NCI-H69 (cell line): ENCODE results near the gene BTBD7.
"Not testable (repeated sequence)": the region's sequence is repeated elsewhere in the genome, so short reads cannot be mapped to it uniquely, and the experiment has no call there.

ENCODE experiments used
- DNase-seq: peaks from one replicate; lab custom pipeline; 2025; lab: John Stamatoyannopoulos, UW

Gene BTBD7

DNA sequence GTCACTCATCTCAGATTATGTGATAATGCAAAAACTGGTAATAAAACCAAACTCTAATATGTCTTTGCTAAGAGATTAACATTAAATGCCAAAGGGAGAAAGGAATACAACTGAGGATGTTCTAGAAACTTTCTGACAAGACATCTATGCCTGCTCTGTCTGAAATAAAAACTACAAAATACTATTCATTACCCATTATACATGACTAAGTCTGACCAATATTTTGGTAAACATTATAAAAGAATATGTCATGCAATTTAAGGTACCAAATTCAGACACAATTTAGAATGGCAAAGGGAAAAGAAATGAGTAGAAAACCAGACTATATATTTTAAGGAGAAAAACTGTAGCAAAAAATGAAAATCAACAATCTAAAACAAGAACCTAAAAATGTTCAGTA, 86.3 kb downstream of the BTBD7 start:
- no peak for DNase-seq

DNA sequence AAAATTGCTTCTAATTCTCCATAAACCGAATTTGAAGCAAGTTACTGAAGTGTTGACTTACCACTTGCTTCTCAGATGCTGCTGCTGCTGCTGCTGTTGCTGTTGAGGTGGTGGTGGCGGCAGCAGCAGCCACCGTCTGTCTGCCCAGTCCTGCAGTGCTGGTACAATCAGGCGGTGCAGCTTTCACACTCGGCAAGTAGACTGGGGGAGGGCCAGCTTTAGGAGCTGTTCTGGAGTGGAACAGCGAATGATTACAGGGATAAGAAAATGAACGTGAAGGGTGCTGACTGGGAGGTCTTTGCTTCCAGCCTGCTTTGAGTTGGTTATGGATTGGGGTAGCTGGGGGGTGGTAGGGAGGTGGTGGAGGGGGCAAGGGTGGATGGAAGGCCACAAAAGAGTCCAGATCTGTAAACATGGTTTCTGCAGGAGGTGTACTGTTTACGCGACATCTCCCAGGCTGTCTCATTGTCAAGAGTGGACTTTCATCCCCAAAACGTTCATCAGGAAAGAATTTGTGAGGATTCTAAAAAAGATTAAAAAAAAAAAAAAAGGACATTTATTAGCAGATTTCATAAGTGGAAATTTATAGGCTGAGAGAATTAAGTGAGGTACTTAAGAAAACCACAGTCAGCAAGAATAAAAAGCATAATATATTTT, 86.9 kb downstream of the BTBD7 start:
- no peak for DNase-seq

DNA sequence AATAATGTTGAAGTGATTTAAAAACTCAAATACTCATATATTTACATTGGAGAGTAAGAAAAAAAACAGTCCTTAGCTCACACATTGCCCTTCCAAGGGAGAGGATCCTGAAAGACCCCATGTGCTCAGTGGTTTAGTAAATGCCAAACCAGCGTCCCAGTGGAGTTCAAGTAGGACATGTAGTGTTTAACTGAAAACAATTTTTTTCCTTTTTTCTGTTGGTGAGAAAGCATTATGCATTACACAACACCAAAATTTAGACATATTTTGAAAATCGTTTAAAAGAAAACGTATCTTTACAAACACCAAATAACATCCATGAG, 92.2 kb downstream of the BTBD7 start:
- DNase-seq = no peak

DNA sequence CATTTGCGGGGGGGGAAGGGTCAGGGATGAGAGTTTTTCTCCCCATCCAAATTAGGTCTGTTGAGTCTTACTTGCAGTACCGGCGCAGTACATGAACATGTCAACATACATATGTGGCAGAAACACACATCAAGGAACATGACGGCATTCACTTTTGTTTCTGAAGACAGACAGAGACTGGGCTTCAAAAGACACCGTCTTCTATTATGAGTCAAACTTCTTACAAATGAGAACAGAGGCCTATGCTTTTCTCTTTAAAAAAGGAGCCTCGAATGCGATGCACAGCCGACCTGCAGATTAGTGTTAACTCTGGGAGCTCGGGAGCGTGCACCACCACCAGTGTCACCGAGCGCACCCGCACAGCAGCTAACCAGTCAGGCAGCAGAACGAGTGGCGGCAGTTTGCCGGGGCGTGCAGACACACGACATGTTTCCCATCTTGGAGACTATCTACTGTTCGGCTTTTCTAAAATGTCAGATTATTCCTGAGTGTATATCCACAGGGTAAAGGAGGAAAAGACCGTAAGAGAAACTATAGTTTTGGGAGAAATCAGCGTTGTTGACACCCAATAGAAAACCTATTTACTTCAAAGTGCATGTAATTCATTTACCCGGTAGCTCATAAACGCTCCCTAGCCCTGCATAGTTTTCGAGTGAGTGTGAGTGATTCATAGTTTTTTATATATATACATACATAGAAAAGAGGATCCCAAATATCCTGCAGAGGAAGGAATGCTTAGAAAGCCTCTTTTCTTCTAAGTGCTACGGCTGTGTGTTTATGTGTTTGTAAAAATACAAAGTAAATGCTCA, 92.8 kb downstream of the BTBD7 start:
- DNase-seq = no peak

DNA sequence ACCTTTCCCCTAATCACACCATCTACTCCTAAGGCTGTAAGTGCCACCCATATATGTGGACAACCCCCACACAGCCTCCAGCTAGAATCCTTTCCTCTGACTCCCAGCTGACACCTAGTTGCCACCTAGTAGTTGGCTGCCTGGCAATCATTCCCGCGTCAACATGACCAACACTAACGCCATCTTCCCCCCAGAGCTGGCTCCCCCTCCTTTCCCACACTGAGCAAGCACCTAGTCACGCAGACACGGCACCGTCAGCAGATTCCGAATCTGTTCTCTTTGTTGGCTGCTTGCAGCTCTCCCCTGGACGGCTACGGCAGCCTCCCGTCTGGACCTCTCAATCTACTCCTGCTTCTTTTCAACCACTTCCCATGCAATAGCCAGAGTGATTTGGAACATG, 98.0 kb downstream of the BTBD7 start:
- DNase-seq = peak; percentile 52

DNA sequence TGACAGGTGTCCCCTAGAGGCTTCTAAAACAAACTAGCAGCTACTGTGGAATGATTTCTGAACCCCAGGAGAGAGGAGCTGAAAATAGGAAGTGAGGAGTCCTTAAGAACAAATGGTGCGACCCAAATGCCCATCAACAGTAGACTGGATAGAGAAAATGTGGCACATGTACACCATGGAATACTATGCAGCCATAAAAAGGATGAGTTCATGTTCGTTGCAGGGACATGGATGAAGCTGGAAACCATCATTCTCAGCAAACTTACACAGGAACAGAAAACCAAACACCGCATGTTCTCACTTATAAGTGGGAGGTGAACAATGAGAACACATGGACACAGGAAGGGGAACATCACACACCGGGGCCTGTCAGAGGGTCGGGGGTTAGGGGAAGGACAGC, 99.8 kb downstream of the BTBD7 start:
- not testable (repeated sequence) for DNase-seq

DNA sequence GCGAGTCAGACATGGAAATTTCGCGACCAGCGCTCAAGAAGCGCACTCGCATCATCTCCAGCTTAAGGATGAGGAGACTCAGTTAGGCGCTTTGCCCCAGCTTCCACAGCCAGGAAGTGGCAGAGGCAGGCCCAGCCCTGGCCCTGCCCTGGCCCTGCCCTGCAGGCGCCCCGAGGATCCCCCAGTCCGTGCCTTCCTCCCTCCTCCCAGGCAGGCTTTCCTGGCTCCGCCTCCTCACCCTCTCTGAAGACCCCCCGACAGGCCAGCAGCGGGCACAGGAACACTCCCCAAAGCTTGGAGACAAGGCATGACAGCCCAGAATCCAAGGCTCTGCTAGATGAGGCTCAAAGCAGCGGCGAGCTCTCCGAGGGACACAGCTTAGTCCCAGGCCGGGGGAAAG, 100.7 kb downstream of the BTBD7 start:
- DNase-seq = peak; percentile 38

DNA sequence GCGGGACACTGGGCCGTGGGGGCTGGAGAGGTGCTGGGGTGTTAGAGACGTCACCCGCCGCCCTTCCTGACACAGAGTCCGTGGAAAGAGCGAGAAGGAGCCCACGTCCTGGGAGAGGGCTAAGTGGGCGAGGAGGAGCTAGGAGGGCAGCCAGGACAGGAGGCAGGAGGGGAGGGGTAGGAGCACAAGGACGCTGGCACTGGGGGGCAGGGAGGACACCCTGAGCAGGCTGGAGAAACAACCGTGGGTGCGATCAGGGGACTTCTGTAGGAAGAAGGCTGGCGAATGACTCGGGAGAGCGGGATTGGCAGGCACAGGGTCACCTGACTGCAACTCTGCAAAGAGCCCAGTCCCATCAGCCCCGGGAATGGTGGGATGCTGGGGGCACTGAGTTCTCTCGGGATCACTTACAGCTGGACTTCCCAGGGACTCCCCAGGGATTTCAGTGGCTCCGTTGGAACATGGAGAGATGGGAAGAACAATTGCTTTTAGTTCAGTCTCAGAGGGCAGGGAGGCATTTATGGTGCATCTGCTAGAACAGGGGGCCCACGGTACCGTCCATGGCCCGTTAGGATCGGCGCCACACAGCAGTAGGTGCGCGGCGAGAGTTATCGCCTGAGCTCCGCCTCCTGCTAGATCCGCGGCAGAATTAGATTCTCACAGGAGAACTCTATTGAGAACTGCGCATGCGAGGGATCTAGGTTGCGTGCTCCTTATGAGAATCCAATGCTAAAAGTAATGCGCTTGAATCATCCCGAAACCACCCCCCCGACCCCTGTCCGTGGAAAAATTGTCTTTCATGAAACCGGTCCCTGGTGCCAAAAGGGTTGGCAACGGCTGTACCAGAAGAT, 101.5 kb downstream of the BTBD7 start:
- DNase-seq = peak; percentile 75

DNA sequence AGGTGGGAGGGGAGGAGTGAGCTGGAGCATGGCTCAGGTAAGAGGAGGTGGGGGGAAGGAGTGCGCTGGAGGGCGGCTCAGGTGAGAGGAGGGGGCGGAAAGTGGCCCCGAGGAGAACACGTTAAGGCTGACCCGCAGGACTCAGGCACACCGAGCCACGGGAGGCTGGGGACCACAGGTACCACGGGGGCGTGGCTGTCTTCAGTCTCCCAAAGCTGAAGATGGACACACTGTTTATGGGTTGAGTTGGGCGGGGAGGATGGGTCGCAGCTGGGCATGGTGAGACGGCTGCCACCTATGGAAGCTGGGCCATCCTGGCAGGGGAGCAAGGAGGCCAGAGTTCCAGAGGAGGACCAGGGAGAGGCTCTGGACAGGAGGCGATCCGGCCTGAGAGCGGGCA, 102.3 kb downstream of the BTBD7 start:
- DNase-seq = peak; percentile 49

DNA sequence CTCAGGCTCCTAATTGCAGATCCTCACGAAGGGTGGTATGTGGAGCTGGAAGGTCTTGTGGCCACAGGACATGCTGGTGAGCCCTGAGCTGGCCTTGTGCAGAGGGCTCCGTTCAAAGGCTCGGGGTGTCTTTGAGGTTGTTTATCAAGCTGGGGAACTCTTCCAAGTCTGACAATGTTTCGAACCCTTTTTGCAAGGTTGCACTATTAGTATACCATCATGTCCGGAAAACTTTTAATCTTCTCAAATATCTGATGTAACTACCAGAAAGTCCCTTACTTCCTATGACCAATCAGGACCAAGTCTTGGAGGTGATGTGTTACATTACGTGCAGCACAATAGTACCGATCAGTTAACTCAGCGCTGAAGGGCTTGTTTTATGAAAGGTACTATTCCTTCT, 104.3 kb downstream of the BTBD7 start:
- DNase-seq = no peak

DNA sequence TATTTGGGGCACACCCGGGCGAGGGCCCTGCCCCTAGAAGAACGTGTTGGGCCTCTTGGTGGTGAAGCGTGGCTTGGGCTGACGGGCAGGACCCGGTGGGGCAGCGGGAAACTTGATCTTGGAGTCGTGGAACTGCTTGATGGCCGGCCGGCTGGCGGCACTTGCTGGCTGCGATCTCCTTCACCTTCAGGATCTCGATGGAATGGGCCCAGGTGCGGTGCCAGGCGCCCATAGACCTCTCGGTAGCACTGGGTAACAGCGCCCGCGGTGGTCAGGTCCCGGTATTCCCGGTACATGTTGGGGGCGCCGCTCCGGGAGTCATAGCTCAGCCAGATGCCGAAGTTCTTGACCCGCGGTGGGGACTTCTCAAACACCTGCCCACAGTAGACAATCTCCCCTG, 109.3 kb downstream of the BTBD7 start:
- DNase-seq = no peak

DNA sequence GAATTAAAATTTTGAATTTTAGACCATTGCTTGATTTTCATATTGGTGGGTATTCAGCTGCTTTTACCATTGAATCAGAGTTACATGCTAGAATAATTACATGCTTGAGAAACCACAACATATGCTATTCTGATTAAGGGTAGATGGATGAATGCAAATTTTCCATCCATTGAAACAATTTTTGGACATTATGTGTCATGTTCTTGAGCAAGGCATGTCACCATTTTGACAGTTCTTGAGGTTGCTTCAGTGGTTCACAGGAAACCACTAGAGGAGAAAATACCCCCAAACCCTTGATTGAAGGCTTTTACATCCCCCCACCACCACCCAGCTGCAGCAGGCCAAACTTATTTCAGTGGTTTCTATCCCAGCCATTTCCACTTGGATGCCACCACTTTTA, 112.3 kb downstream of the BTBD7 start:
- DNase-seq = no peak

DNA sequence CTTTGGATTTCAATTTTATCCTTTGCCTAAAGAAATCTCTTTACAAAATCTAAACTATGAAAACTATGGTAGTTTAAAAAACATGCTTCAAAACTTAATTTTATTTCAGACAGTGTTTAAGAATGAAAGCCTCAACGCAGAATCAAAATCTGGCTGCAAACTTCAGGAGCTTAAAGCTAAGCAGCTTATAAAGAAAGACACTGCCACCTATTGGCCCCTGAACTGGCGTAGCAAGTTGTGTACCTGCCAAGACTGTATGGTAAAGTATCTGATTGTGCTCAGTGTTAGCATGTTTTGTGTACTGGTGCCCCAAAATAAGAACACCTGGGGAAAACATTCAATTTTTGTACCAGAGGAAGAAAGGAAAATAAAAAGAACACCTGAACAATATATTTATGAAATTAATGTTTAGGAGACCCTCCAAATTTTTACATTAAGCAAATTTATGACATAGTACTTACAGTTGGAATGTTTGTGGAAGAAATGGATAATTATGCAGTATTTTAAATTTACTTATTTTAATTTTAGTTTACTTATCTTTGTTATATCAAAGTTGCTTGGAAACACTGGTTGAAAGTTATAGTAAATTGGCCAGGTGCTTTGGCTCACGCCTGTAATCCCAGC, 113.6 kb downstream of the BTBD7 start:
- DNase-seq = peak; percentile 75

DNA sequence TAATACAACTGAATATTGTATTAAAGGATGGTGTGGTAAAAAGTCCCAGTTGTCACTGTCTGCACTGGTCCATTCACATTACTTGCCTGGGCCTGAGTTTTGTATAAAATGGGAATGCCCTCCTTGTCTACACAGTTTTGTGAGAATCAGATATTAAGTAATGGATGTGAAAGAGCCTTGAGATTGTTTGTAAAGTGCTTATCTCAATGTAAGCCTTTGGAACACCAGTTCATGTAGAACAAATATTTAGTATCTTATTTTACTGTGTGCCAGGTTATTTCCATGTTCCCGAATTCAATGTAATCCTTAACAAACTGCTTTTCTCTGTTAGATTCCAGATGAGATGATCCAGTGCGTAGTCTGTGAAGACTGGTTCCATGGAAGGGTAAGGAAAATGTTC, 118.2 kb downstream of the BTBD7 start:
- DNase-seq = no peak

DNA sequence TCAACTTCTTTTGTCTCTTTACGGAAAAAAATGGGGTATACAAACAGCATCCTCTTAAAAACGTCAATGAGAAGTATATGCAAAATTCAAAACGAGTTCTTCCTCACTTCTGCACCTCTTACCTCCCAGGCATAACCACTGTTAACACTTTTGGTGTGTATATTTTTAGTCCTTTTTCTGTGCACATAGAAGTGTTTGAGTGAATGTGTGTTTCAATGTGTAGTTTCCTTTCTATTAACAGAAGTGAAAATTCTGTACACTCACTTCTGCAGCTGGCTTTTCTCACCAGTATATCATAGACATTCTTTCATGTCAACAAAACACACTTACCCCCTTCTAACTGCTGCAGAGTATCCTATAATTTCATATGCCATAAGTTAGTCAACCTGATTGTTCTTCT, 120.4 kb downstream of the BTBD7 start:
- no peak for DNase-seq

DNA sequence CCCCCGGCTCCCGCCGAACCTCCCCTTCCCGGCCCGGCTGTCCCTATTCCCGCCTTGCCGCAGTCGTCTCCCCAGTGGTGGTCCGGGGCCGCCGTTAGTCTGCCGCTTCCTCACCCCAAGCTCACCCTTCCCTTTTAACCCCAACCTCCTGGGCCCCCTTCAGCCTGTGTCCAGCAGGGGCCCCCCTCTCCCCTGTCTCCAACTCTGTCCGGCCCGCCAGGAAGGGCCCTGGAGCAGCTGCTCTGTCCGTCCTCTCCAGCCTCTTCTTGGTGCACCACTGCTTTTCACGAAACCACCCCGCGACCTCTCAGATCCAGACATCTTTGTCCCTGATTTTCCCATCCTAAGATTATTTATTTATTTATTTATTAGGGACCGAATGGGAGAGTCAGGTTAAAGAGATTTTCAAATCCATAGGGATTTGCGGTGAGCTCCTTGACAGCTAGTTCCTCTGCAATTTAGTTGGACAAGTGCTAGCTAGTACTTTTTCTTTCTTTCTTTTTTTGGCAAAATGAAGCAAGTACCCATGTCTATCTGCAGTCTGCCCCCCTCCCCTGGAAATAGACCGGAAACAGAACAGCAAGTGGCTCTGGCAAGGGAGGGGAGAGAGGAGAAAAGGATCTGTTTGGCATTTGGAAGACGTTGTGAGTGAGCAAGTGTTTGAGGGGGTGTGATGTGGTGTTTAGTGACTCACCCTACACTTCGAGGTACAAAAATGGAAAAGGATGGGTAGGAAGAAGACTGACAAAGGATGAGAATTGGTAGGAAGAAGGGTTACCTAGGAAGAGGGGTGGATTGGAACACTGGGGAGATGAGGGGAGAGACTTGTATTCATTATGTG, 125.1 kb downstream of the BTBD7 start:
- peak; percentile 78 for DNase-seq

DNA sequence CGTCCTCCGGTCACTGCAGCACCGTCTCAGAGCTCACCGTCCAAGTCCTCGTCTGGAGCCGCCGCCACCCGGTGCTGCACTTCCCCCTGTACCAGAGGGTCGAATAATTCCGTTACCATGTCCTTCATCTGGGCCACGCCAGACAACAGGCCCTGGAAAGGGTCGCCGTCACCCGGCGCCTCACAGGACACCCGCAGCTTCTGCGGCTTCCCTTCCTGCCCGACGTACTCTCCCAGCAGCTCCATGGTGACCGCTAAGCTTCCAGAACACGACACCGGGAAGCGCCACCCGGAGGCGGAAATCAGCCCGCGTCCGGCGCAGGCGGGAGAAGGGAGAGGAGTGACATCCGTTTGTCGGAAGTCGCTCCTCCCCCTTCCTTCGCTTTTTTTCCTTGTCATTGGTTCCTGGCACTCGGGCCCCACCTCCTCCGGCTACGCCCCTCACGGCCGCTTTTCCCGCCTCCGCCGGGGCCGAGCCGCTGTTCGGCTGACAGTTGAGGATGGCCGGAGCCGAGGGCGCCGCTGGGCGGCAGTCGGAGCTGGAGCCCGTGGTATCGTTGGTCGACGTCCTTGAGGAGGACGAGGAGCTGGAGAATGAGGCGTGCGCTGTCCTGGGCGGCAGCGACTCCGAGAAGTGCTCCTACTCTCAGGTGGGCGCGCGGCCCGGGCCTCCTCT, 125.9 kb downstream of the BTBD7 start, which contains the start of the genes GON7 and UBR7:
Gene GON7 (minus strand): TSS at position 273 of the 675 bp plus-strand sequence. CDS start 28 bp downstream, at position 245.
Gene UBR7 (plus strand): TSS at position 464 of the 675 bp plus-strand sequence. CDS start 36 bp downstream, at position 500.
- peak; percentile 99 for DNase-seq

DNA sequence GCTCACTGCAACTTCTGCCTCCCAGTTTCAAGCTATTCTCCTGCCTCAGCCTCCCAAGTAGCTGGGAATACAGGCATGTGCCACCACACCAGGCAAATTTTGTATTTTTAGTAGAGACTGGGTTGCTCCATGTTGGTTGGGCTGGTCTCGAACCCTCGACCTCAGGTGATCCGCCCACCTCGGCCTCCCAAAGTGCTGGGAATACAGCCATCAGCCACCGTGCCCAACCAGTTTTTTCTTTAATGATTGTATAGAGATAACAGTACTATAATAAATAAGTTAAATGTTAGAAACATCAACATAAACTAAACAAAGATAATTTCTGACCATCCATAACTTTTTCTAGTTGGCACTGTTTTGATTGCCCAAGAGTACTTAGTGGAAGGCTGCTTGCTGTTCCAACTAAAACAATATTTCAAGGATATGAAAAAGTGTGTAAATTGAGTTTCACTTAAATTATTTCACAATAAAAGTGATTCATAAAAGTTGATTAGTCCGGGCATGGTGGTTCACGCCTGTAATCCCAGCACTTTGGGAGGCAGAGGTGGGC, 131.6 kb downstream of the BTBD7 start:
- no peak for DNase-seq

DNA sequence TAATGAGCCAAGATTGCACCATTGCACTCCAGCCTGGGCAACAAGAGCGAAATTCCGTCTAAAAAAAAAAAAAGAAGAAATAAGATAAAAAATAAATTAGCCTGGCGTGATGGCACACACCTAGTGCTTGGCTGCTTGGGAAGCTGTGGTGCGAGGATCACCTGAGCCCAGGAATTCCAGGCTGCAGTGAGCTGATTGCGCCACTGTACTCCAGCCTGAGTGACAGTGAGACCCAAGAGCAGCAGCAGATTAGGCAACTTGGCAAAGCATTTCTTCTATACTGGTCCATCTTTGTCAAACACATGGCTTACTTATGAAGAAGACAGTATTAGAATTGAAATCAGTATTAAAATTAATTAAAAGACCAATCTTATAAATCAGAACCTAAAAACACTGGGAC, 132.3 kb downstream of the BTBD7 start:
- no peak for DNase-seq

DNA sequence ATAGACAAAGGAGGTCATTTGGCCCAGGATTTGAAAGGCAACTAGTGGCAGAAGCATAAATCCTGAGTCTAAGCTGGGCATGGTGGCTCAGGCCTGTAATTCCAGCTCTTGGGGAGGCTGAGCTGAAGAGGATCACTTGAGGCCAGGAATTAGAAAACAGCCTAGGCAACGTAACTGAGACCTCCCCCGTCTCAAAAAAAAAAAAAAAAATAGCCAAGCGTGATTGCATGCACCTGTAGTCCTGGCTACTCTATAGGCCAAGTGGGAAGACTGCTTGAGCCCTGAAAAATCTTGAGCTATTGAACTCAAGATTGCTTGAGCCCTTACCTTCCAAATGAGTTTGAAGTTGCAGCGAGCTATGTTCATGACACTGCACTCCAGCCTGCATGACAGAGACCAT, 133.8 kb downstream of the BTBD7 start:
- no peak for DNase-seq
